IMR-90 (cell line): Measurements from ENCODE around the gene RNF144B. TPM values are rescaled to one million over a fixed set of nuclear protein-coding genes. Genes with fewer than 3 reads are reported as not detected.
A peak's percentile ranks its signal among the peaks of the same experiment; 100 is the strongest.

Source experiments
- ATAC-seq: fragments of 200-7000 bp; cut with Tn5 transposase; 2 replicates; pipeline ENCODE4 v1.9.1; 2020; ENCODE audit warnings: low read depth, mild to moderate bottlenecking, moderate library complexity
- BruUV-seq: library from RNA; stranded (reverse); fragments of 400-500 nt; replicated peaks from 2 replicates; lab custom pipeline; 2021; lab: Mats Ljungman, UMichigan
- CTCF ChIA-PET: fragments of 300-600 bp; formaldehyde crosslinking; extraction: SDS; loops from one replicate; lab custom pipeline; 2021; ENCODE audit warnings: antibody characterized with exemption; lab: Yijun Ruan, JAX
- POLR2A ChIA-PET: fragments of 300-600 bp; sonication (Branson Sonifier 250); formaldehyde crosslinking; loops from one replicate; lab custom pipeline; 2022; ENCODE audit warnings: antibody characterized with exemption; ENCODE audit not compliant: unreplicated experiment; lab: Charles Lee
- DNase-seq: peaks from one replicate; pipeline ENCODE4 v3.0.0; 2013
- H2AFZ ChIP-seq: replicated peaks from 2 replicates; pipeline ENCODE3; 2013; ENCODE audit warnings: low read length, mild to moderate bottlenecking; ENCODE audit not compliant: poor library complexity
- H2AK5ac ChIP-seq: 2 replicates; pipeline ENCODE4 v1.6.1; 2013; ENCODE audit warnings: low read depth, low read length, inconsistent platforms
- H2AK9ac ChIP-seq: replicated peaks from 2 replicates; pipeline ENCODE3; 2013; ENCODE audit warnings: mild to moderate bottlenecking, low read depth, low read length, moderate library complexity; ENCODE audit not compliant: poor library complexity
- H2BK120ac ChIP-seq: 2 replicates; pipeline ENCODE4 v1.6.1; 2013; ENCODE audit warnings: low read depth, low read length, inconsistent platforms
- H2BK15ac ChIP-seq: 3 replicates; pipeline ENCODE4 v1.6.1; 2013; ENCODE audit warnings: low read depth, low read length, inconsistent platforms
- H2BK20ac ChIP-seq: 2 replicates; pipeline ENCODE4 v1.6.1; 2013; ENCODE audit warnings: low read depth, mild to moderate bottlenecking, inconsistent platforms, low read length, moderate library complexity
- H2BK5ac ChIP-seq: 2 replicates; pipeline ENCODE4 v1.6.1; 2013; ENCODE audit warnings: mild to moderate bottlenecking, low read depth, low read length, inconsistent platforms; ENCODE audit not compliant: poor library complexity, severe bottlenecking
- H3K14ac ChIP-seq: replicated peaks from 2 replicates; pipeline ENCODE4 v1.6.1; 2013; ENCODE audit warnings: low read depth, low read length, inconsistent platforms
- H3K18ac ChIP-seq: 2 replicates; pipeline ENCODE4 v1.6.1; 2013; ENCODE audit warnings: low read depth, low read length, control low read depth
- H3K23ac ChIP-seq: 2 replicates; pipeline ENCODE4 v1.6.1; 2013; ENCODE audit warnings: low read depth, low read length, inconsistent platforms
- H3K27ac ChIP-seq: 2 replicates; pipeline ENCODE4 v1.5.1; 2013; ENCODE audit warnings: mild to moderate bottlenecking, control low read depth, low read length; ENCODE audit not compliant: insufficient read depth
- H3K27me3 ChIP-seq: 2 replicates; pipeline ENCODE4 v1.6.1; 2013; ENCODE audit warnings: low read length; ENCODE audit not compliant: control insufficient read depth, insufficient read depth
- H3K36me3 ChIP-seq: 2 replicates; pipeline ENCODE4 v1.6.1; 2013; ENCODE audit warnings: low read length, mixed read lengths; ENCODE audit not compliant: control insufficient read depth, insufficient read depth
- H3K4ac ChIP-seq: 2 replicates; pipeline ENCODE4 v1.6.1; 2013; ENCODE audit warnings: low read depth, low read length, inconsistent platforms
- H3K4me1 ChIP-seq: 2 replicates; pipeline ENCODE4 v1.6.1; 2013; ENCODE audit warnings: low read length, mixed read lengths; ENCODE audit not compliant: control insufficient read depth, insufficient read depth
- H3K4me2 ChIP-seq: 2 replicates; pipeline ENCODE4 v1.6.1; 2013; ENCODE audit warnings: low read depth, mild to moderate bottlenecking, control low read depth, low read length, moderate library complexity
- H3K4me3 ChIP-seq: 2 replicates; pipeline ENCODE4 v1.5.1; 2013; ENCODE audit warnings: low read depth, mild to moderate bottlenecking, control low read depth, low read length, moderate library complexity; ENCODE audit not compliant: insufficient read depth
- H3K56ac ChIP-seq: 2 replicates; pipeline ENCODE4 v1.6.1; 2013; ENCODE audit warnings: low read length, inconsistent platforms; ENCODE audit not compliant: insufficient read depth; ENCODE audit errors: extremely low read depth
- H3K79me1 ChIP-seq, 2 experiments: 2 replicates each; pipeline ENCODE4 v1.6.1; 2013; ENCODE audit warnings: low read length in 2 of 2, inconsistent platforms in 1 of 2, low read depth in 1 of 2
- H3K9ac ChIP-seq: 2 replicates; pipeline ENCODE4 v1.6.1; 2013; ENCODE audit warnings: low read depth, low read length, control low read depth
- H3K9me1 ChIP-seq: 2 replicates; pipeline ENCODE4 v1.6.1; 2013; ENCODE audit warnings: low read length, inconsistent platforms; ENCODE audit not compliant: insufficient read depth
- H3K9me3 ChIP-seq: 2 replicates; pipeline ENCODE4 v1.6.1; 2013; ENCODE audit warnings: low read length; ENCODE audit not compliant: control insufficient read depth, insufficient read depth
- H4K20me1 ChIP-seq: 2 replicates; pipeline ENCODE4 v1.6.1; 2013; ENCODE audit warnings: low read length, inconsistent platforms; ENCODE audit not compliant: insufficient read depth
- H4K5ac ChIP-seq: 2 replicates; pipeline ENCODE4 v1.6.1; 2013; ENCODE audit warnings: mild to moderate bottlenecking, low read depth, low read length, control low read depth
- H4K8ac ChIP-seq, 2 experiments: 2 replicates each; pipeline ENCODE4 v1.6.1; 2013; ENCODE audit warnings: low read depth in 2 of 2, low read length in 2 of 2, control low read depth in 1 of 2, inconsistent platforms in 1 of 2
- H4K91ac ChIP-seq: 2 replicates; pipeline ENCODE4 v1.6.1; 2013; ENCODE audit warnings: low read depth, low read length, inconsistent platforms; ENCODE audit not compliant: insufficient read depth
- BHLHE40 ChIP-seq: fragments of 150-350 bp; IDR thresholded peaks from 2 replicates; pipeline ENCODE4 v1.6.1; 2016; ENCODE audit warnings: mild to moderate bottlenecking, low read depth, low read length
- CEBPB ChIP-seq: IDR thresholded peaks from 2 replicates; pipeline ENCODE4 v1.6.1; 2012; ENCODE audit warnings: low read depth, low read length, improper control_type of control experiment
- CHD1 ChIP-seq: IDR thresholded peaks from 2 replicates; pipeline ENCODE4 v1.6.1; 2012; ENCODE audit warnings: low read depth, low read length, improper control_type of control experiment
- ELK1 ChIP-seq: fragments of 150-350 bp; IDR thresholded peaks from 2 replicates; pipeline ENCODE4 v1.6.1; 2016; ENCODE audit warnings: low read depth, mild to moderate bottlenecking, low read length, moderate library complexity, borderline replicate concordance
- FOS ChIP-seq: fragments of 150-350 bp; IDR thresholded peaks from 2 replicates; pipeline ENCODE4 v1.6.1; 2016; ENCODE audit warnings: low read depth, low read length
- MAFK ChIP-seq: IDR thresholded peaks from 2 replicates; pipeline ENCODE4 v1.6.1; 2012; ENCODE audit warnings: low read depth, low read length, improper control_type of control experiment
- MAZ ChIP-seq: IDR thresholded peaks from 2 replicates; pipeline ENCODE4 v1.6.1; 2012; ENCODE audit warnings: low read depth, mild to moderate bottlenecking, low read length, improper control_type of control experiment, moderate library complexity, borderline replicate concordance
- MXI1 ChIP-seq: IDR thresholded peaks from 2 replicates; pipeline ENCODE4 v1.6.1; 2012; ENCODE audit warnings: low read depth, mild to moderate bottlenecking, low read length, moderate library complexity, borderline replicate concordance
- NFE2L2 ChIP-seq: fragments of 150-350 bp; IDR thresholded peaks from 2 replicates; pipeline ENCODE4 v1.6.1; 2016; ENCODE audit warnings: low read depth, mild to moderate bottlenecking, low read length
- POLR2A ChIP-seq: IDR thresholded peaks from 2 replicates; pipeline ENCODE4 v1.6.1; 2012; ENCODE audit warnings: mild to moderate bottlenecking, low read depth, low read length
- RAD21 ChIP-seq: IDR thresholded peaks from 2 replicates; pipeline ENCODE4 v1.6.1; 2012; ENCODE audit warnings: low read length, improper control_type of control experiment
- RCOR1 ChIP-seq: IDR thresholded peaks from 2 replicates; pipeline ENCODE4 v1.6.1; 2012; ENCODE audit warnings: mild to moderate bottlenecking, low read length, improper control_type of control experiment; ENCODE audit not compliant: insufficient replicate concordance
- RFX5 ChIP-seq: IDR thresholded peaks from 2 replicates; pipeline ENCODE4 v1.8.0; 2012; ENCODE audit warnings: low read depth, mild to moderate bottlenecking, low read length, moderate library complexity
- SMC3 ChIP-seq: fragments of 150-350 bp; IDR thresholded peaks from 2 replicates; pipeline ENCODE4 v1.6.1; 2016; ENCODE audit warnings: low read depth, mild to moderate bottlenecking, antibody characterized with exemption, low read length, moderate library complexity
- USF2 ChIP-seq: fragments of 150-350 bp; IDR thresholded peaks from 2 replicates; pipeline ENCODE4 v1.6.1; 2017; ENCODE audit warnings: mild to moderate bottlenecking, antibody characterized with exemption, low read length, low read depth
- WGBS, 2 experiments: methylation state at CpG; one replicate each; pipeline versions ENCODE4 v1.1.5 to v1.1.7; 2013; ENCODE audit warnings: missing lambda C conversion rate in 2 of 2; ENCODE audit not compliant: insufficient read length in 1 of 2; ENCODE audit errors: extremely low coverage in 2 of 2; 5-methylcytosine and 5-hydroxymethylcytosine counted together
- dilution Hi-C: fragments of 300-500 bp; cut with HindIII; formaldehyde crosslinking; loops from one replicate; pipeline ENCODE4 v1.14.3; 2018; ENCODE audit warnings: low sequenced_read_pairs; ENCODE audit not compliant: unreplicated experiment
- in situ Hi-C: fragments of 300-500 bp; cut with MboI; formaldehyde crosslinking; loops from 3 replicates; pipeline ENCODE4 v1.14.3; 2019; ENCODE audit warnings: low sequenced_read_pairs, inconsistent platforms, mixed read lengths
- intact Hi-C: fragments of 100-400 bp; cut with micrococcal nuclease; formaldehyde crosslinking; loops from 2 replicates; pipeline ENCODE4 v1.10.0; 2022
- polyA plus RNA-seq, 3 experiments: library from polyadenylated mRNA; depleted of rRNA; stranded (reverse); fragments of >200 nt; gene quantifications; 2 replicates each; pipeline ENCODE4 v1.2.3, GENCODE V29; 2012; ENCODE audit warnings: low replicate concordance in 1 of 3
- total RNA-seq: library from RNA; depleted of rRNA; stranded (reverse); fragments of >200 nt; gene quantifications from 2 replicates; pipeline ENCODE4 v1.2.3, GENCODE V29; 2012
- TF ChIP-seq, protein P1 (sequence below): conservative IDR thresholded peaks from 2 replicates; pipeline ENCODE4 v1.5.1; 2012; ENCODE audit warnings: mild to moderate bottlenecking, low read depth, low read length, improper control_type of control experiment

RNF144B gene
- total and polyA plus RNA-seq, 2 of the 4 experiments (the other 2 are of a cell fraction) = 0.44 to 2.7 TPM

- H2AK5ac ChIP-seq = peak overlapping the region; percentile 82; the same call in 1 of the 2 replicates
- H4K8ac ChIP-seq = peak overlapping the region in 1 of 2 experiments; percentile 63; a peak in 1 of 4 replicates
- TF ChIP-seq ELK1 (no peak), RFX5 (no peak), MAZ (no peak), USF2 (no peak), FOS (no peak), MXI1 (no peak), CHD1 (no peak), POLR2A (no peak), MAFK (no peak), NFE2L2 (no peak), CEBPB (no peak), RCOR1 (no peak), SMC3 (no peak), BHLHE40 (no peak), RAD21 (no peak)
- TF ChIP-seq, protein P1, sequence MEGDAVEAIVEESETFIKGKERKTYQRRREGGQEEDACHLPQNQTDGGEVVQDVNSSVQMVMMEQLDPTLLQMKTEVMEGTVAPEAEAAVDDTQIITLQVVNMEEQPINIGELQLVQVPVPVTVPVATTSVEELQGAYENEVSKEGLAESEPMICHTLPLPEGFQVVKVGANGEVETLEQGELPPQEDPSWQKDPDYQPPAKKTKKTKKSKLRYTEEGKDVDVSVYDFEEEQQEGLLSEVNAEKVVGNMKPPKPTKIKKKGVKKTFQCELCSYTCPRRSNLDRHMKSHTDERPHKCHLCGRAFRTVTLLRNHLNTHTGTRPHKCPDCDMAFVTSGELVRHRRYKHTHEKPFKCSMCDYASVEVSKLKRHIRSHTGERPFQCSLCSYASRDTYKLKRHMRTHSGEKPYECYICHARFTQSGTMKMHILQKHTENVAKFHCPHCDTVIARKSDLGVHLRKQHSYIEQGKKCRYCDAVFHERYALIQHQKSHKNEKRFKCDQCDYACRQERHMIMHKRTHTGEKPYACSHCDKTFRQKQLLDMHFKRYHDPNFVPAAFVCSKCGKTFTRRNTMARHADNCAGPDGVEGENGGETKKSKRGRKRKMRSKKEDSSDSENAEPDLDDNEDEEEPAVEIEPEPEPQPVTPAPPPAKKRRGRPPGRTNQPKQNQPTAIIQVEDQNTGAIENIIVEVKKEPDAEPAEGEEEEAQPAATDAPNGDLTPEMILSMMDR = no peak
- intact Hi-C loops (no loop called here), dilution Hi-C loops (no loop called here), in situ Hi-C loops (no loop called here)
- H3K4me1 ChIP-seq = peaks cover 7% of the 10 kb centered on the region; the same call in 1 of the 2 replicates
- H3K18ac ChIP-seq = peak overlapping the region; percentile 81; the same call in 1 of the 2 replicates
- H2AK9ac ChIP-seq = peak overlapping the region; percentile 51
- H4K5ac ChIP-seq = peak overlapping the region; percentile 97; the same call in 1 of the 2 replicates
- no peaks in the 10 kb centered on the region for H3K36me3 ChIP-seq
- H3K23ac ChIP-seq = no peak overlapping the region
- no peaks in the 10 kb centered on the region for H4K20me1 ChIP-seq
- peak overlapping the region; percentile 92; the same call in 2 of the 3 replicates for H2BK15ac ChIP-seq
- H3K9me1 ChIP-seq = peaks cover 8% of the 10 kb centered on the region
- no peak overlapping the region for H3K56ac ChIP-seq
- H4K91ac ChIP-seq = peak overlapping the region; percentile 27; the same call in 1 of the 2 replicates
- no peak overlapping the region for H3K27ac ChIP-seq
- H3K79me1 ChIP-seq = no peaks in the 10 kb centered on the region; a peak in 2 of 4 replicates
- H2BK20ac ChIP-seq = peak overlapping the region; percentile 65; the same call in 1 of the 2 replicates
- ChIA-PET CTCF (no interaction called here), POLR2A (no interaction called here)
- 75% methylated on average over 1 of the region's 2 CpGs; no CpG with 5 or more reads in 1 of the 2 experiments for WGBS, 2 experiments
- H3K27me3 ChIP-seq = no peaks in the 10 kb centered on the region
- no peak overlapping the region for H2AFZ ChIP-seq
- peak overlapping the region; percentile 81 for H3K14ac ChIP-seq
- H2BK5ac ChIP-seq = no peak overlapping the region
- H3K9ac ChIP-seq = no peak overlapping the region
- peak overlapping the region; percentile 68; the same call in 1 of the 2 replicates for H3K4ac ChIP-seq
- ATAC-seq = no peak
- peak overlapping the region; percentile 66 for H2BK120ac ChIP-seq
- H3K4me2 ChIP-seq = no peak overlapping the region
- BruUV-seq = no TSS peak
- peak; percentile 19 for DNase-seq
- H3K9me3 ChIP-seq = no peaks in the 10 kb centered on the region
- no peak overlapping the region for H3K4me3 ChIP-seq
Measured at GRCh38 chr6:18433059-18433458, 45.9 kb downstream of the RNF144B start.
